Activated CD4-positive, alpha-beta memory T cell treated with anti-CD3 and anti-CD28 coated beads, Interleukin-2, amount 10 ng/mL, durations not matched to agents 7 days and 5 days (primary cell): Measurements from ENCODE around the gene INPP5E. TPM values are rescaled to one million over a fixed set of nuclear protein-coding genes. Genes with fewer than 3 reads are reported as not detected.

ENCODE experiments used
- CTCF ChIA-PET: fragments of 350-600 bp; sonication (Branson Sonifier 250); formaldehyde crosslinking; loops from one replicate; lab custom pipeline; 2021; ENCODE audit warnings: antibody characterized with exemption, inconsistent platforms; lab: Charles Lee
- POLR2A ChIA-PET: fragments of 350-600 bp; sonication (Branson Sonifier 250); formaldehyde crosslinking; loops from one replicate; lab custom pipeline; 2021; ENCODE audit warnings: antibody characterized with exemption; lab: Charles Lee
- DNase-seq: peaks from one replicate; pipeline ENCODE4 v3.0.0-alpha.2; 2020
- H3K27ac Mint-ChIP-seq: one replicate; pipeline ENCODE4 v1.8.0; 2021; ENCODE audit warnings: mild to moderate bottlenecking, mixed read lengths
- H3K27me3 Mint-ChIP-seq: one replicate; pipeline ENCODE4 v1.8.0; 2021; ENCODE audit warnings: mixed read lengths
- H3K36me3 Mint-ChIP-seq: one replicate; pipeline ENCODE4 v1.8.0; 2021; ENCODE audit warnings: low read depth, mixed read lengths
- H3K4me1 Mint-ChIP-seq: one replicate; pipeline ENCODE4 v1.8.0; 2021; ENCODE audit warnings: mixed read lengths
- H3K4me3 Mint-ChIP-seq: one replicate; pipeline ENCODE4 v1.8.0; 2021; ENCODE audit warnings: mild to moderate bottlenecking, mixed read lengths
- H3K9me3 Mint-ChIP-seq: one replicate; pipeline ENCODE4 v1.8.0; 2021; ENCODE audit warnings: mixed read lengths
- total RNA-seq, 2 experiments: library from RNA; stranded (reverse); gene quantifications; one replicate each; pipeline ENCODE4 v1.2.3, GENCODE V29; 2021

Gene INPP5E
- total RNA-seq, 2 experiments from 2014 or later: 19.5 to 21.6 TPM

- no peaks in the 10 kb centered on the region for H3K27me3 Mint-ChIP-seq
- ChIA-PET POLR2A (no interaction called here), CTCF (interaction anchor here (0.6 kb wide), 1 partner anchor 605 kb away, joined by 3 read pairs; no protein-coding TSS in a partner anchor)
- no peaks in the 10 kb centered on the region for H3K9me3 Mint-ChIP-seq
- H3K4me3 Mint-ChIP-seq: no peak overlapping the region
- no peak overlapping the region for H3K27ac Mint-ChIP-seq
- peaks cover 71% of the 10 kb centered on the region for H3K36me3 Mint-ChIP-seq
- no peak for DNase-seq
- no peaks in the 10 kb centered on the region for H3K4me1 Mint-ChIP-seq
These were observed 13.7 kb upstream of the INPP5E start for GRCh38 chr9:136453326-136453725.

DNA sequence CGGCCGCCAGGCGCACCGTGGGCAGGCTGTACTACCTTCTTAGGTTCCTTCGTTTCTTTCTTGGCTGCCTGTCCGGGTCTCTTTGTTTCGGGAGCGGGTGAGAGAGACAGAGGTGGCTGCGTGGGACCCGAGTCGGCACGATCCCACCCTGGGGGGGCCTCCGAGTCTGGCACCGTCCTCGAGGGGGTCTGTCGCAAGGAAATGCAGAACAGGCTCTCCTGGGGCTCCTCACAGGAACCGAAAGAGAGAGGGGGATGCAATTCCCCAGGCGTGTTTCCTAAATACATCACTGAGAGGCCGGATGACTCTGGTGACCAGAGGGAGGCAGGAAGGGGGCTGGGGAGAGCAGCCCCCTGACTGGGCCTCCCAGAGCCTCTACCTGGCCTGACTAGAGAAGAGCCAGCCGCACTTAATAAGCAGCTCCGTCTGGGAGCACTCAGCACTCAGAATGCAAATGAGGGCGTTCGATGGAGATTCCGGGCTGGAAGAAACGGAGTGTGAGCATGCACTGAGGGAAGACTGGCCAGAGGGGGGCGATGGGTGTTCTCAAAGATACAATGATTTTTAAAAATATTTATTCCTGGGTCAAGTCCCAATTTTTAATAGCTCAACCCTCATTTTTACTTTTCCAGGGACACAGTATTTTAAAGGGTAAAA lies 11.7 kb upstream of the INPP5E start:
- H3K4me1 Mint-ChIP-seq: no peaks in the 10 kb centered on the region
- H3K9me3 Mint-ChIP-seq: no peaks in the 10 kb centered on the region
- no peak overlapping the region for H3K4me3 Mint-ChIP-seq
- no peaks in the 10 kb centered on the region for H3K27me3 Mint-ChIP-seq
- no peak overlapping the region for H3K27ac Mint-ChIP-seq
- peaks cover 77% of the 10 kb centered on the region for H3K36me3 Mint-ChIP-seq
- CTCF ChIA-PET: no interaction called here
- DNase-seq: no peak
- POLR2A ChIA-PET: no interaction called here

GRCh38 chr9:136448655-136449054 lies 9.0 kb upstream of the INPP5E start:
- Mint-ChIP-seq H3K27me3 (no peaks in the 10 kb centered on the region), H3K27ac (no peak overlapping the region), H3K9me3 (no peaks in the 10 kb centered on the region), H3K4me3 (no peak overlapping the region), H3K36me3 (peaks cover 63% of the 10 kb centered on the region), H3K4me1 (no peaks in the 10 kb centered on the region)
- DNase-seq: no peak
- POLR2A ChIA-PET: no interaction called here
- CTCF ChIA-PET: no interaction called here

GRCh38 chr9:136447173-136447778 lies 7.6 kb upstream of the INPP5E start:
- H3K27ac Mint-ChIP-seq: no peak overlapping the region
- POLR2A ChIA-PET: no interaction called here
- H3K9me3 Mint-ChIP-seq: no peaks in the 10 kb centered on the region
- no peak for DNase-seq
- no peaks in the 10 kb centered on the region for H3K4me1 Mint-ChIP-seq
- peaks cover 64% of the 10 kb centered on the region for H3K36me3 Mint-ChIP-seq
- H3K4me3 Mint-ChIP-seq: no peak overlapping the region
- CTCF ChIA-PET: no interaction called here
- H3K27me3 Mint-ChIP-seq: no peaks in the 10 kb centered on the region

DNA sequence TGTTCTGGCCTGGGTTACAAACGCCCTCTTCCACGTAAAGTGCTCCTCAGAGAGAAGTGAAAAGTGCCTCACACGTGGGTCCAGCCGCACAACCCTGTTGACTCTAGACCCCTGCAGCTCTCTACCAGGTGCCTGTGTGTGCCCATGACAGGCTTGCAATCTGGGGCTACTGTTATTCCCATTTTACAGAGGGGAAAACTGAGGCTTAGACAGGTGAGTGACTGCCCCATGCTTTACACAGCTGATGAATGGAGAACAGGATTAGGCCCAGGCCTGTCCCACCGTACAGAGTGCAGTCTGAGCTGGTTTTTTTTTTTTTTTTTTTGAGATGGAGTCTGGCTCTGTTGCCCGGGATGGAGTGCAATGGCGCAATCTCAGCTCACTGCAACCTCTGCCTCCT lies 6.2 kb upstream of the INPP5E start:
- Mint-ChIP-seq H3K36me3 (peaks cover 60% of the 10 kb centered on the region), H3K27ac (no peak overlapping the region), H3K27me3 (no peaks in the 10 kb centered on the region), H3K4me3 (no peak overlapping the region), H3K9me3 (no peaks in the 10 kb centered on the region), H3K4me1 (no peaks in the 10 kb centered on the region)
- POLR2A ChIA-PET: interaction anchor here (1.6 kb wide), 1 partner anchor 12 kb away, joined by 3 read pairs; no protein-coding TSS in a partner anchor
- CTCF ChIA-PET: interaction anchor here (0.7 kb wide), 1 partner anchor 189 kb away, joined by 4 read pairs; no protein-coding TSS in a partner anchor
- DNase-seq: no peak

DNA sequence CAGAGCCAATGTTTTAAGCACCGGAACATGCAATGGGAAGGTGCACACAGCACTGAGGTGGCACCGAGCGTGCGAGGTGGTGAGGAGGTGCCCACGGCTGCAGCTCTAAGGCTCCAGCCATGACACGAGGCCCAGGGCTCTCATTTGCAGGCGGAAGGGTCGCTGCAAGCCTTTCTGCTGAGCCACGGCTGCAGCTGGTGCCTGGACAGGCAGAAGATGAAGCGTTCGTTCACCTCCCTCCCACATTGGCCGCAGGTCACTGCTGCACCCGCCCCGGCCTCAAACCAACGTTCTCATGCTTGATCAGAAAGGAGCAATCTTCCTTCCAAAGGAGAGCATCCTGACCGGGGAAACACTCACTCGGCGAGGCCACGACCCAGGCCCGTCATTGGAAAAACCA lies 4.5 kb upstream of the INPP5E start:
- Mint-ChIP-seq H3K4me3 (no peak overlapping the region), H3K4me1 (peaks cover 3% of the 10 kb centered on the region), H3K27ac (no peak overlapping the region), H3K36me3 (peaks cover 47% of the 10 kb centered on the region), H3K27me3 (no peaks in the 10 kb centered on the region), H3K9me3 (no peaks in the 10 kb centered on the region)
- ChIA-PET CTCF (no interaction called here), POLR2A (no interaction called here)
- DNase-seq: no peak

DNA sequence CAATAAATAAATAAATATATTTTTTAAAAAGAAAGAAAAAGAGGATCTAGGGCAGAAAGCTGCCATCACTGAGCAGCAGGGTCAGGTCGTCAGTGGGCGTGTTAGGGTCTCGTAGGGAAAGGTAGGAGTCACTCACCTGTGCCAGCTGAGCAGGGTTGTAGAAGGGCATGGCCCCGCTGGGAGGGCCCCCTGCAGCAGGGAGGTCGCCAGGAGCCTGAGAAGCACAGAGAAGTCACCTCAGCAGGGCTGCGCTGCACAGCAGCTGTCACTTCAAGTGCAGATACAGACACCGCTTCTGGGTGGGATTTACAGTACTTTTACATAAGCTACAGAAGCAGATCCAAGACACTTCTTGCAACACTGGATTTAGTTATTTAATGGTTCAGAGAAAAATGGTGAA lies 4.0 kb upstream of the INPP5E start:
- CTCF ChIA-PET: no interaction called here
- peaks cover 47% of the 10 kb centered on the region for H3K36me3 Mint-ChIP-seq
- peaks cover 3% of the 10 kb centered on the region for H3K4me1 Mint-ChIP-seq
- H3K27me3 Mint-ChIP-seq: no peaks in the 10 kb centered on the region
- no peak overlapping the region for H3K4me3 Mint-ChIP-seq
- H3K9me3 Mint-ChIP-seq: no peaks in the 10 kb centered on the region
- H3K27ac Mint-ChIP-seq: no peak overlapping the region
- no peak for DNase-seq
- POLR2A ChIA-PET: no interaction called here

GRCh38 chr9:136443087-136443486 lies 3.4 kb upstream of the INPP5E start:
- no peaks in the 10 kb centered on the region for H3K9me3 Mint-ChIP-seq
- peaks cover 6% of the 10 kb centered on the region for H3K4me1 Mint-ChIP-seq
- no peak overlapping the region for H3K27ac Mint-ChIP-seq
- DNase-seq: no peak
- H3K27me3 Mint-ChIP-seq: no peaks in the 10 kb centered on the region
- no peak overlapping the region for H3K4me3 Mint-ChIP-seq
- H3K36me3 Mint-ChIP-seq: peaks cover 46% of the 10 kb centered on the region
- POLR2A ChIA-PET: no interaction called here
- CTCF ChIA-PET: no interaction called here

- Mint-ChIP-seq H3K4me1 (peaks cover 14% of the 10 kb centered on the region), H3K27me3 (no peaks in the 10 kb centered on the region), H3K27ac (no peak overlapping the region), H3K36me3 (peaks cover 40% of the 10 kb centered on the region), H3K9me3 (no peaks in the 10 kb centered on the region), H3K4me3 (no peak overlapping the region)
- ChIA-PET CTCF (no interaction called here), POLR2A (interaction anchor here (1.3 kb wide), 1 partner anchor 79 kb away, joined by 3 read pairs; the partner anchor contains the start of gene DNLZ)
- no peak for DNase-seq
These were observed 2.6 kb upstream of the INPP5E start for GRCh38 chr9:136442265-136442664.

- ChIA-PET POLR2A (interaction anchor here (1.3 kb wide), 2 partner anchors 33 to 78 kb away, joined by 3 read pairs; partner anchors contain the start of gene DNLZ), CTCF (no interaction called here)
- peak overlapping the region; percentile 35 for H3K4me3 Mint-ChIP-seq
- no peak overlapping the region for H3K27ac Mint-ChIP-seq
- H3K36me3 Mint-ChIP-seq: peaks cover 37% of the 10 kb centered on the region
- no peaks in the 10 kb centered on the region for H3K27me3 Mint-ChIP-seq
- peaks cover 19% of the 10 kb centered on the region for H3K4me1 Mint-ChIP-seq
- H3K9me3 Mint-ChIP-seq: no peaks in the 10 kb centered on the region
- DNase-seq: no peak
These were observed 2.1 kb upstream of the INPP5E start for GRCh38 chr9:136441681-136442245.

DNA sequence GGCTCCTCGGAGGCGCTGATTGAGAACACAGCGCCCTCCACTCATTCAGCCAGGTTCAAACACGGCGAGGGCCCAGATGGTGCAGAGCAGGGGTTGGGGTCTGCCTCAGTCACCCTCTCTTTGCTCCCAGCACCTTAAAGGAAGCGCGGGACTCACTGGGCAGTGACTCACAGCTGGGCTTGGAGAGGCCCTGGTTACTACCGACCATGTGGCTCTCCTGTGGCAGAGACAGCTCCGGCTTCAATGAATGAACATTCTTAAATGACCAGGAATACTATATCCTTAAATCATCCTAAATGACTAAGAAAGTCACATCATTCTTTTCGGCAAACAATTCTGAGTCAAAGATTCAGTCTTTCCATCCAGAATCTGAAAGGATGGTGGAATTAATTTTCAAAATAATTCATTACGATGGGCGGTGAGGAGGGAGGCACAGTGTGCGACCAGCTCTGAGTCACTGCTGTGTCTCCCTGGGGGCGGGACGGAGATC lies 1.6 kb upstream of the INPP5E start:
- Mint-ChIP-seq H3K27ac (no peak overlapping the region), H3K9me3 (no peaks in the 10 kb centered on the region), H3K27me3 (no peaks in the 10 kb centered on the region), H3K36me3 (peaks cover 35% of the 10 kb centered on the region), H3K4me1 (peaks cover 24% of the 10 kb centered on the region), H3K4me3 (peak overlapping the region; percentile 35)
- CTCF ChIA-PET: no interaction called here
- POLR2A ChIA-PET: interaction anchor here (1.3 kb wide), 3 partner anchors 30 to 78 kb away, joined by 3 to 4 read pairs (median 3); partner anchors contain the start of genes DNLZ, ENTR1 and PMPCA
- DNase-seq: no peak

DNA sequence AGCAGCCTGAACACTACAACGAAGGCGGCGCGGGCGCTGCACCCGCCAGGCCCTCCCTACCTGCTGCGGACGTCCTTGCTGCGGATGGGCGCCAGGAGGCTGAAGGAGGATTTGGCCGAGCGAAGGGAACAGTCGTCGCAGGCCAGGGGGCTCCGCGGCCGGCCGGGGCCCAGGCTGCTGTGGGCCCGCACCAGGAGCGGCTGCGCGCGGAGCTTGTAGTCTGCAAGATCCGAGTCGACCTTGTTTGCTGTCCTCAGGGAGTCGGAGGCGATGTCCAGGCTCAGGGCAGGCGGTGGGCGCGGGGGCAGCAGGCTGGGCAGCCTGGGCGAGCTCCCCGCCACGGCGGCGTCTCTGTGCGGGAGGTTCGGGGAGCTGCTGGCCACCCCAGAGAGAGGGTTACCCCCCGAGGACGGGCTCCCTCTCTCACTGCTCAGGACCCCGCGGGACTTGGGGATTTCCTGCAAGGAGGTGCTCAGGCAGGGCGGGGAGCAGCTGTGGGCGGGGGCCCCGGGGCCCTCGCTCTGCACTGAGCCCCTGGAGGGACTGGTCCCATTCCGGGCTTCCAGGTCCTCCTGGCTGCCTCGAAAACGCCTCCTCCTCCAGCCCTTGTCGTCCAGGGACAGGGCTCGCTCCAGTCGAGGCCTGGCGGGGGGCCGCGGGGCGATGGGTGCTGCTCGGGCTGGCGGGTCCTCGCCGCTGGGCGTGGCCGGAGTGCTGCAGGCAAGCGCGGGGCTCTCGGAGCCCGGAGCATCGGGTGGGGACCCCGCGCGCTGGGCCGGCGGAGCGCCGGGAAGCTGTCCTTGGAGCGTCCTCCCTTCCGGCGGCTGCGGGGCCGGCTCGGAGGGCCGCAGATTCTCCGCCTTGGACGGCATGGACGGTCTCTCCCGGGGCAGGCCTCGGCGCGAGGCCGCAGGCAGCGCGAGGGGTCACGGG lies 831 bp downstream of the INPP5E start:
- peak overlapping the region; percentile 76 for H3K27ac Mint-ChIP-seq
- peak overlapping the region; percentile 87 for H3K4me3 Mint-ChIP-seq
- peaks cover 34% of the 10 kb centered on the region for H3K36me3 Mint-ChIP-seq
- DNase-seq: peak; percentile 66
- ChIA-PET CTCF (interaction anchor here (0.8 to 2.9 kb wide), 3 partner anchors 13 to 76 kb away, joined by 3 to 8 read pairs (median 4); partner anchors contain the start of genes DNLZ, ENTR1 and PMPCA), POLR2A (interaction anchor here (0.7 to 2.7 kb wide), 7 partner anchors 15 to 289 kb away, joined by 3 to 16 read pairs (median 6); partner anchors contain the start of genes DNLZ, ENTR1, PMPCA and SNAPC4)
- H3K4me1 Mint-ChIP-seq: peaks cover 28% of the 10 kb centered on the region
- no peaks in the 10 kb centered on the region for H3K27me3 Mint-ChIP-seq
- no peaks in the 10 kb centered on the region for H3K9me3 Mint-ChIP-seq
